CD4-positive, alpha-beta T cell treated with Interleukin-6 at 100 ng/mL for 8 hours (primary cell): Measurements from ENCODE around the gene VPS11.
"Not testable (repeated sequence)": the region's sequence is repeated elsewhere in the genome, so short reads cannot be mapped to it uniquely, and the experiment has no call there.

Experiments
- DNase-seq: peaks from one replicate; pipeline ENCODE4 v3.0.0-alpha.2; 2020; ENCODE audit warnings: mixed read lengths, low spot score

VPS11 gene

DNA sequence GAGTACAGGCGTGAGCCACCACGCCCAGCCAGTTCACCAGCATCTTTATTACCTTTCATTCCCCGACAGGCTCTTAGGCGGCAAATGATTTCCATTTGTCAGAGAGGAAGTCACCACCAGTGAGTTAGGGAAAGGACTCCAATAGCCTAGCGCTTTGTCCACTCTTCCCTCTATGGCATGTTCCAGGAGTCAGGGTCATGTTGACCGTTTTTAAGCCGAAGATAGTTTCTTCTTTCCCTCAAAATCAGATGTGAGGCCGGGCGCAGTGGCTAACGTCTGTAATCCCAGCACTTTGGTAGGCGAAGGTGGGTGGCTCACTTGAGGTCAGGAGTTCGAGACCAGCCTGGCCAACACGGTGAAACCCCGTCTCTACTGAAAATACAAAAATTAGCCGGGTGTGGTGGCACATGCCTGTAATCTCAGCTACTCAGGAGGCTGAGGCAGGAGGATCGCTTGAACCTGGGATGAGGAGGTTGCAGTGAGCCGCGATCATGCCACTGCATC, 35.6 kb downstream of the VPS11 start:
- DNase-seq: not testable (repeated sequence)

DNA sequence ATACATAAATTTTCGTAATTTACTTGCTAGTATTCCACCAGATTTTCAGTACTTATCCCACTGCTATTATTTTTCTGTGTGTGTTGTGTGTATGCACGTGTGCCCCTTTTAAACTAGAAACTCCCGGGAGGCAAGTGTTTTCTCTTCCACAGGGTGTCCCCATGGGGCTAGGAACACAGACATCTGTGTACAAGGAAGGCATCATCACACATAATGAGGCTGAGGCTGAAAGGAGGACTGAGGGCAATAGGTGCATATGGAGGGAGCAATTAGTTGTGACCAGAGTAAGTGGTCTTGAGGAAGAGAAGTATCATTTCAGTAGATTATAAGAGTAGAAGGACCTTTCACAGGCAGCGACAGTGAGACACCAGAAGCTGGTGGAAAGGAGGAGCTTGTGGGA, 36.2 kb downstream of the VPS11 start:
- no peak for DNase-seq

DNA sequence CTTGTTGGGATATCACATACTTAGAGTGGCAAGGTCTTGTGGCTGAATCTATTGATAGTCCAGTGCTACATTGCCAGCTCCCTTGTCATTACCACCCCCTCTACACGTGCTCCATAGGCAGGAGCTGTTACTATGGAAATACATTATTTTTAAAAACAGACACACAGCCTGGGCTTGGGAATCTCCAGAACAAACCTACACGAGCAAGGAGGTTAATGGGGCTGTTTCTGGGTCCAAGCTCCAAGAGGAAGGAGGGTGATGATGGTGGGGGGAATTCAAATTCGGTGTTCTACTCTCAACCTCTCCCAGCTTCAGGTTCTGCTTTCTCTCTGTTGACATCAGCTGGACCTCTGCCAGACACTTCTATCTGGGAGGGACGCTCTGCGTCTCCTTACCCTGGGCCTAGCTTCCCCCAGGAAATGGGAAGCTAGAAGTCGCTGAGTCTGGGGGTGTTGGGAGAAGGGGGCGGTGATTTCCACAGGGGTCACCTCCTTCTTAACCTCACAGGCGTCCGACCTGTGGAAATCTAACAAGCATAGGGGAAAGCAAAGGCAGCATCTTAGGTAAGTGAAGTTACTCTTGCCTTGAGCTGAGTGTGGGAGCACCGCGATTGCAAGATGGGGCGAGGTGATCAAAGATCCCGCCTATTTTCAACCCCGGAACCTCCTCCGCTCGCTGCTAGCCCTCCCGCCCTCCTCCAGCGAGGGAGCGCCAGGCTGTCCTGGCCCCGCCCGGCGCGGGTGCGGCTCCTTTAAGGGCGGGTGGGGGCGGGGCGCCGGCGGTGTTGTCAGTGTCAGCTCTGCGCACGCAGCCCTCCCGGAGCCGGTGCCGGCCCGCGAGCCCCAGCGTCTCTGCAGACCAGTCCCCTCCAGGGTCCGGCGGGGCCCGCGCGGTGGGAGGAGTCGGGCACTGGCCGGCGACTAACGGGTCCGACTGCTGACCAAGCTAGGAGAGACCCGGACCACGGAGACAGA, 39.2 kb downstream of the VPS11 start, which contains the start of gene C2CD2L:
TSS of gene C2CD2L (plus strand) at position 781 of the 974 bp plus-strand sequence. CDS start 398 bp downstream, outside the sequence.
- peak; percentile 92 for DNase-seq

DNA sequence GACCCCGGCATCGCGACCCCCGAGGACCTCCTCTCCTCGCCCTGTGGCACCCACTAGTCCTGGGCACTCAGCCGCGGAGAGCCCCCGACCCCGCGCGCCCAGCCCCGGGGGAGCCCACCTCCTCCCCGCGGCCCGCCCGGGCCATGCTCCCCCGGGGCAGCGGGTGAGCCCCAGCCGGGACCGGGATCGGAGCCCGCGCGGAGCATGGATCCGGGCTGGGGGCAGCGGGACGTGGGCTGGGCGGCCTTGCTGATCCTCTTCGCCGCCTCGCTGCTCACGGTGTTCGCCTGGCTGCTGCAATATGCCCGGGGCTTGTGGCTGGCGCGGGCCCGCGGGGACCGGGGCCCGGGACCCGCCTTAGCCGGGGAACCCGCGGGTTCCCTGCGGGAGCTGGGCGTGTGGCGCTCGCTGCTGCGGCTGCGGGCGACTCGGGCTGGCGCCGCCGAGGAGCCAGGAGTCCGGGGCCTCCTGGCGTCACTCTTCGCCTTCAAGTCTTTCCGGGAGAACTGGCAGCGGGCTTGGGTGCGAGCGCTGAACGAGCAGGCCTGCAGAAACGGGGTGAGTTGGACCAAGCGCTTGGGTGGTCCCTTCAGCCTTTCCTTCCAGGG, 40.0 kb downstream of the VPS11 start:
- no peak for DNase-seq

DNA sequence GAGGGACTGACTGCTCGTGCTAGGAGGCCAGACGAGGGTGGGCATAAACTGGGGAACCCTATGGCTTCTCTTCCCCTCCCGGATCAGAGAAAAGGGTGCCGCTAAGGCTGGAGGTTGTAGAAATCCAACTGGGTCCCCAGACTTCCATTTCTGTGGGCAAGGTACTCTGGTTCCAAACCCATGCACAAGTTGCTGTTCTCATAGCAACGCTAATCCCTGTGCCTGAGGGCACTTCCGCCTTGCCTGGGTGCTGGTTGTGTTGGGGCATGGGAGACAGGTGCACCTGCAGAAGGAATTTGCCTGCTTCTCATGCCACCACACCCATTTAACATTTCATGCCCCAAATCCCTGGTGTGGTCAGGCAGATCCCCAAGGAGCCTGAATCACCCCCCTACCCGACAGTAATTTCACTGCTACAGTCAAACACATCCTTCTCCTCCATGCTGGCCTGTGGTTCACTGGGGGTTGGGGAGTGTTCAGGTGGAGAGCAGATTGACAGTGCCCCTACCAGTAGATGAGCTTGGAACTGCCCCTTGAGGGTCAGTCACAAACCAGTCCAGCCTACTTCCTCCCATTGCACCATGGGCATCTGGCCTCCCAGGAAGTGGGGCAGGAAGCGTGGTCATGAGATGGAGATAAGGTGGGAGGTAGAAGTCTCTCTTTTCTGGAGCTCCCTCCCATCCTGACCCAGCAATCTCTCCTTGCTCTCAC, 40.7 kb downstream of the VPS11 start:
- DNase-seq: peak; percentile 45

DNA sequence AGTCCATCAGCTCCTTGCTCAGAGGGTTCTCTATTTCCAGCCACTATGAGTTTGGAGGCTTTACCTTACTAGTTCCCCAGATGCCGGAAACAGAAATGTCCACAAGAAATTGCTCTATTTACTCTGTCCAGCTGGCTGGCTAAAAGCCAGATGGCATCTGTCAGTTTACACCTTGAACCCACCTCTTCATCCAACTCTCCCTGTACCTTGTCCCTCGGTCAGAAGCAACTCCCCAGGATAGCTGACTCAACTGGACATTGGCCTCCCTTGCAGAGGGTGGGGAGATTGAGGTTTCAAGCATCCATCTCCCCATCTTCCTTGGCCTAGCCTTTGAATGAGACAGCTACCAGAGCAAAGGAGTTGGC, 41.2 kb downstream of the VPS11 start:
- DNase-seq: no peak

DNA sequence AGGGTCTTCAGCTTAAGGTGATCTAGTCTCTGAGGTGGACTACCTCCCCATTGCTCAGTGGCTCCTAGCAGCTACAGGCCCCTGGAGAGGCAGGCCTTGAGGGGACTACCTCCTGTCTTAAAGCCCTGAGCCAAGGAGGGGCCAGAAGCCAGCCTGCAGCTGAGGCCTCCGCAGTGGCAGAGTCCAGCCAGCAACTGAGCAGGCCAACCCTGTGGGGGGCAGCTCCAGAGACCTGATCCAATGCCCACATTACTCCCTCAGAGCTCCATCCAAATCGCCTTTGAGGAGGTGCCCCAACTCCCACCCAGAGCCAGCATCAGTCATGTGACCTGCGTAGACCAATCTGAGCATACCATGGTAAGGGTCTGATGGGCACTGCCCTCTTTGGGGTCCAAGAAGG, 42.2 kb downstream of the VPS11 start:
- no peak for DNase-seq

DNA sequence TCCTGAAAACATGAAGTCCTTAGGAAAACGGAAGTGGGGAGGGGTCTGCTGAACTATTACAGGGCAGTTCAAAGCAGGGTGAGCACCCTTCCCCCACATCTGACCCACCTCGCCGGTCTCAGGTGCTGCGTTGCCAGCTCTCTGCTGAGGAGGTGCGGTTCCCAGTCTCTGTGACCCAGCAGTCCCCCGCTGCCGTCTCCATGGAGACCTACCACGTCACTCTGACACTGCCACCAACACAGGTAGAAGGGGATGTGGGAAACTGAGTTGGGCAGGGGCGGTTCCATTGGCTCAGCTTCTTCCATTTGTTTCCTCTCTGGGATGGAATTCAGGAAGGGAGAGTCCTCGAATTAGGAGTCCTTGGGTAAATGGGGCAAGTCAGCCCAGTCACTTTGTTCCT, 42.8 kb downstream of the VPS11 start:
- DNase-seq: no peak

DNA sequence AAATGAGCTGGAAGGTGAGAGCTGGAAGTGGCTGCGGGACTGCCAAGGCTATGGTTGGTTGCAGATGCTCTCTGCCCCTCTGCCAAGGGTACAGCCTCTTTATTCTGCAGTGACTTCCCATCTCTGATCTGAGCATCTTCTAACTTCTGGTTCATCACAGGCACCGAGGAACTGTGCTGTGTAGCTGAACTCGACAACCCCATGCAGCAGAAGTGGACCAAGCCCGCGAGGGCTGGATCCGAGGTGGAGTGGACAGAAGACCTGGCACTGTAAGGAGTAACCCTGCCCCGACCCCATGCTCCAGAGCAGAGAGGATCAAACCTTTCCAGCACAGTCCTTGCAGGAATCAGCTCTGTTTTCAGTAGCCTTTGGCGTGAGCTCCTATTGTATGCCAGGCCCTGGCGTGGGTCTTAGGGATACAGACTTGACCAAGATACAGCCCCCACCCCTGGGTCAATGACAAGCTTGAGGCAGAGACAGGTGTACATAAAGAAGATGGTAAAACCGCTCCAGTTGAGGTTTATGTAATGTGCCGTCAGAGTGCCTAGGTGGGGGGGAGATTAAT, 43.8 kb downstream of the VPS11 start:
- DNase-seq: no peak

DNA sequence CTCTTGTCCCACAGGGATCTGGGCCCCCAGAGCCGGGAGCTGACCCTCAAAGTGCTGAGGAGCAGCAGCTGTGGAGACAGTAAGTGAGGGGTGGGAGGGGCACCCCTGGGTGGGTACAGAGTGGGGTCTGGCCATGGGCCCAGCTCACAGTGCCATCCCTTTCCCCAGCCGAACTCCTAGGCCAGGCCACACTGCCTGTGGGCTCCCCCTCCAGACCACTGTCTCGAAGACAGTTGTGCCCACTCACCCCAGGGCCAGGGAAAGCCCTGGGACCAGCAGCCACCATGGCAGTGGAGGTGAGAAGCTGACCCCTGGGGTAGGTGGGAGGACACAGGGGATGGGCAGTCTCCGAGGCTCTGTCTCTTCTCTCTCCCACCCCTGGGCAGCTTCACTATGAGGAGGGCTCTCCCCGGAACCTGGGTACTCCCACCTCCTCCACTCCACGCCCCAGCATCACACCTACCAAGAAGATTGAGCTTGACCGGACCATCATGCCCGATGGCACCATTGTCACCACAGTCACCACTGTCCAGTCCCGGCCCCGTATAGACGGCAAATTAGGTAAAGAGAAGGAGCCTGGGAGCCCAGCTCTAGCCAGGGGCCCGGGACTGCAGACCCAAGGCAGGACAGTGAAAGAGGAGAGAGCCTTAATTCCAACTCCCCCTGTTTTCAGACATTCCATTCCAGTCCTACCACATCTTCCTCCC, 44.8 kb downstream of the VPS11 start:
- no peak for DNase-seq

DNA sequence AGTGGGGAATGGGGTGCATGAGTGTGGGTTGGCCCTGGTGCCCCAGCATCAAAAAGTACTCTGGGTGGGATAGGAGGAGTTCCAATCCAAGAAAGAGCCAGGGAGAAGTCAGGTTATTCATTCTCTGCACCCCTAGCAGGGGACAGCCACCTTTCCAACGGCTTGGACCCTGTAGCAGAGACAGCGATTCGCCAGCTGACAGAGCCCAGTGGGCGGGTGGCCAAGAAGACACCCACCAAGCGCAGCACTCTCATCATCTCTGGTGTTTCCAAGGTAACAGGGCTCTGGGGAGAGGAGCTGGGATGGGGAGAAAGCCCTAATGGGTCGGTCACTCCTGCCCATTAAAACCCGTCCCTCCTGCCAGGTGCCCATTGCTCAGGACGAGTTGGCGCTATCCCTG, 46.1 kb downstream of the VPS11 start:
- no peak for DNase-seq

DNA sequence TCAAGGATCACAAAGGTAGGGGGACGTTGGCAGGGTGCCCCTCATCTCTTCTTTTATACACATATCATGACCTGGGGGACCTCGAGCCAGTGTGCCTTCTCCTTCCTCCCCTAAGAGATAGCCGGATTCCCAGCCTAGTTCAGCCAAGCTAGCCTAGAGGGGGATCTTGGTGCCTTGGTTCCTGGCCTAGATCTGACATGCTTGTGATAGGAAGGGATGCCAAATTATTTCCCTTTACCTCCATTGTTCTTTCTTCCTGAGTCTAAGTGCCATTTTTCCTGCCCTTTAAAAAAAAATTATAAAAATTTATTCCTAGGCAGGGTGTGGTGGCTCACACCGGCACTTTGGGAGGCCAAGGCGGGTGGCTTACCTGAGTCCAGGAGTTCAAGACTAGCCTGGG, 46.7 kb downstream of the VPS11 start:
- no peak for DNase-seq

DNA sequence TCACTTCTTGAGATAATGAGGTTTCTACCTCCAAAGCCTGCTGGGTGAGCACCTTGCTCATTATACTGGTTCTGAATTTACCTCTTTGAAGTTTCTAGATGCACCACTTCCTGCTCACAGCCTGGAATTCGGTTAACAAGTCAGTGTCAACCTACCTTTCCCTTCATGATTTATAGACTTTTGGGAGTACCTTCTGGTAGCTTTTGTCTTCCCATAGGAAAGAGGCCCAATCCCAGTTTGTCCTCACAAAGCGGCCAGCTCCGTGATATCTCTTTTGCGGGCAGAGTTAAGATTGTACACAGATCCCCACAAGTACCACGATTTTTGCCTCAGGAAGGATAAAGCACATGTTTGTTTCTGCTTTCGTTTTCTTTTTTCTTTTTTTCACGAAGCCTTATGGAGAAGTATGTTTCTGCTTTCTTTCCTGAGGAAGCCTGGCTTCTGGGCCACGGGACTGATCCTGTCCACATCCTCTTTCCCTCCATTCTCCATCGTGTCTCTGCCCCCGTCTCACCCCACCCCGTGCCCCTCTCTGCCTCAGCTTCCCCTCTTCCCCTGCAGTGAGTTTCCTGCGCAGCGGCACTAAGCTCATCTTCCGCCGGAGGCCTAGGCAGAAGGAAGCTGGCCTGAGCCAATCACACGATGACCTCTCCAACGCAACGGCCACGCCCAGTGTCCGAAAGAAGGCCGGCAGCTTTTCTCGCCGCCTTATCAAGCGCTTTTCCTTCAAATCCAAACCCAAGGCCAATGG, 48.0 kb downstream of the VPS11 start:
- DNase-seq: peak; percentile 55

DNA sequence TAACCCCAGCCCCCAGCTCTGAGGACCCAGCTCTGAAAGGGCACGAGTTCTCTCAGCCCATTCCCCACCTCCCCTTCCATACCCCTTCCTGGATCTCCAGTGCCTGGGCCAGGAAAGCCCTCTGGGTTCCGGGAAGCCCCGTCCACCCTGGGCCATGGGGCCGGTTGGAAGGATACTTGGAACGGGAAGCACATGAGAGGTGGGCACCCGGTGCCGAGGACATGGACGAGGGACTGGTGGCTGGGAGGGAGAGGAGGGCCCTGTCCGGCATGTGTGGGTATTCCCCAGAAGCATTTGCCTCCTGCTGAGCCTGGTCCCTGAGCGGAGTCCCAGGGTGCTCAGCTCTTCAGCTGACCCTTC, 48.6 kb downstream of the VPS11 start:
- no peak for DNase-seq

DNA sequence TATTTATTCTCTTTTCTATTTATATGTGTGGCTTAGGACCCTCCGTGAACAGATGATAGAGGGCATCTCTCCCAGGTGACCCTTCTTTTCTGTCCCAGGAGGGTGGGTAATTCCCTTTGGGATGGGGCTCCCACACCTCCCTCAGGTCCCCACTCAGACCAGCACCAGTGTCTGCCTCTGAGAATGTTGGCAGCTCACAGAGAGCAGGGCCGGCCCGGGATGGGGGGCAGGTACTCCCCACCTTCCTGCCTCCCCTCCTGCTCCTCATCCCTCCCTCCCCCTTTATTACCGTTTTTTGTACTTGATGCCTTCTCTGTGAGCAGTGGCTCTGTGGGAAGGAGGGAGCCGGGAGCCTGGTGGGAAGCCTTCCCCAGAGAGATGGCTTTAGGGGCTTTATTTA, 49.0 kb downstream of the VPS11 start:
- DNase-seq: no peak

DNA sequence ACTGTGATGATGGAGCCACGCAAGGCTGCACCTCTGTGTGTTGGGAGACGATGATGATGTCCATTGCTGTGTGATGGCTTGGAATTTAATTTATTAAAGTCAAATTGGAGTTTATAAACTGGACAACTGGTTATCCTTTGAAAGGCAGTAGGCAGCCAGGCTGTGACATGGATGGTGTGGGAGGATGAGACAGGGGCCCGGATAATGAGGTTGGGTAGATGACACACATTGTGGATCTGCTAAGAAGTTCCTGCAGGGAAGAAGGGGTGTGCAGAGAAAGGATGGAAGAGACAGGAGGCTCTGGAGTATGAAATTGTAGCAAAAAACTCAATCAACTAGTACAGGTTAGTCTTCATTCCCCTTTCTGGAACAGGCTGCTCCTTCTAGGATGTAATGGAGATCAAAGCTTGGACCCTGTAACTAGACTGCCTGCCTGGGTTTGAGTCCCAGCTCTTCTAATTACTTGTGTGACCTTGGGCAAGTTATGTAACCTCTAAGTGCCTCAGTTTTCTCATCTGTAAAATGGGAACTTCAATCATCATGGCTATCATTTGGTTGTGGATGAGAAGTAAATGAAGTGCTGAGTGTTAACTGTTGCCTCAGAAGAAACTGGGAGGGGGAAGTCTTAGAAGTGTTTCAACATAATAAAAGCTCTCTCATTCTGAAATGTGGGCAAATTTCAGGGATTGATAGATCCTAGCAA, 49.5 kb downstream of the VPS11 start:
- DNase-seq: no peak

DNA sequence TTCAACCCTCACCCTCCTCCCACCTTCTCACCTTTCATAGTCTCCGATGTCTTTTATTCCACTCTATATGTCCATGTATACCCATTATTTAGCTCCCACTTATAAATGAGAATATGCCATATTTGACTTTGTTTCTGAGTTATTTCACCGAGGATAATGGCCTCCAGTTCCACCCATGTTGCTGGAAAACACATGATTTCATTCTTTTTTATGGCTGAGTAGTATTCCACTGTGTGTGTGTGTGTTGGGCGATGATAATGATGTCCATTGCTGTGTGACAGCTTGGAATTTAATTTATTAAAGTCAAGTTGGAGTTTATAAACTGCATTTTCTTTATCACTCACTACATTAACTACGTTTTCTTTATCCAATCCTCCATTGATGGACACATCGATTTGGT, 50.6 kb downstream of the VPS11 start:
- no peak for DNase-seq

DNA sequence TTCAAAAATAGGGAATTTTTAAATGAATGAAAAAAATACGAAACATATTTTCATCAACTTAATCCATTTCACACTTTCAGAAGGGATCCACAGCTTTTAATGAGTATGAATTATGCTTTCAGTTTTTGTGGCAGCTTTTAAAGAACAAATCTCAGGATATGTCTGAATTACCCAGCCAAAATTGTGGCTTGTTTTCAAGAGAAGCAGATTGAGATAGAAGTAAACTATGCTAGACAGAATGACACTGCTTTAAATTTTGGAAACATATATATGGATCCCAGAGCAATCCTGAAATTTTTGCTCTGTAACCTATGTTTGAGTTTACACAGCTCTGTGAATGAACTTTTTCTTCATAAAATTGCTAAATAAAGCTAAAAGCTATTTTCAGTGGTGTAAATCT, 51.3 kb downstream of the VPS11 start:
- DNase-seq: no peak

DNA sequence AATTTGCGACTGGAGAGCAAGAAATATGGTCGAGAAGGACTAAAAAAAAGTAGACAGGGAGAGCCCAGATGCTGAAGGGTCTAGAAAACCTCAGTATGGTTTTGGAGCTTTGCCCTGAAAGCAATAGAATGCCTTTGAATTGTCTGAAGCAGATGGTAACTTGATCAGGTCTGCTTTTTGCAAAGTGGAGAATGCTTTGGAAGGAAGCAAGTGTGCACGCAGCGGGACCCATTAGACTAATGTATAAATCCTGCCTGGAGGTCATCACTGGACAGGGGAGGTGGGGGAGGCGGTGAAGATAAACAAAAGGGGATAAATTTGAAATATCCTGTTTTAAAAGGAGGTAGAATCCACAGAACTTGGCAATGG, 53.0 kb downstream of the VPS11 start:
- DNase-seq: no peak

DNA sequence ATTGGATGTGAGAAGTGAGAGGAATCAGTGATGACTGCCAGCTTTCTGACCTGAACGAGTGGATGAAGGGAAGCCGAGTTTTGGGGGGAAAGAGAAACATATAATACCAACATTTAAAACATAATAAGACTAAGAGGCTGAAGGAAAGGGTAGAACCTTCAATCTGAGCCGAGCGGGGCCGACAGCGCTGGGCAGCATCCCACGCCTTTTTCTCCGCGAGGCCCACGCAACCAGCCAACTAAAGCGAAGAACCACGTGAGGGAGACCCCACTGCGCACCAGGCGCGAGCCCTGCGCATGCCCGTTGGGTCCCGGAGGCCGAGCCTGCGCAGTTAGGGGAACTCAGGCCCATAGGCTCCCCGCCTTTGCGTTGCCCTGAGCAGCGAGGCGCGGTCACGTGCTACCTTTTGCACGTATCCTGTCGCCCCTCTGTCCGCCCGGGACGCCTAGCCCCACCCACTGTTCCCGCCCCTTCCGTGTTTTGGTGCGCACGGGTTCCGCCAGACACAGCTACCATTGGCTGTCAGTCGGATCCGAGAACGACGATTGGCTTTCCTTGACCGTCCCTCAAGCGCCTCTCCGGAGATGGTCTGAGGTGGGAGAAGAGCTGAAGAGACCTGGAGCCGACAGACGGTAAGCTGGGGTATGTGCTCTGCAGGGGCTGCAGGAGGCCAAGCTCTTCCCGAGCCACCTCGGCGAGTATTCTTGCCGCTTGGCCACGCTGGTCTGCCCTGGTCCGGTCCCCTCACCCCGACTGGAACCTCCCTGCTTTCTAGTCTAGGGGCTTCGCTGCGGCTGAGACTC, 53.6 kb downstream of the VPS11 start, which contains the start of gene HINFP:
TSS of gene HINFP (plus strand) at position 573 of the 803 bp plus-strand sequence. CDS start 5,365 bp downstream, outside the sequence.
- DNase-seq: peak; percentile 100
